NB4 (cell line): Measurements from ENCODE around the gene KDM6A.

ENCODE experiments used
- DNase-seq: peaks from one replicate; pipeline ENCODE4 v3.0.0; 2010; ENCODE audit warnings: low read depth
- H3K4me3 ChIP-seq: one replicate; pipeline ENCODE4 v1.5.1; 2011; ENCODE audit warnings: mild to moderate bottlenecking, low read depth, low read length, moderate library complexity
- MYC ChIP-seq: IDR thresholded peaks from 2 replicates; pipeline ENCODE4 v1.6.1; 2011; ENCODE audit warnings: low read depth, low read length
- POLR2A ChIP-seq: IDR thresholded peaks from 2 replicates; pipeline ENCODE4 v1.6.1; 2011; ENCODE audit warnings: mild to moderate bottlenecking; ENCODE audit not compliant: insufficient read length; ENCODE audit errors: extremely low read depth
- TF ChIP-seq, protein P1 (sequence below): IDR thresholded peaks from 2 replicates; pipeline ENCODE4 v1.6.1; 2011; ENCODE audit warnings: low read depth, low read length
- TF ChIP-seq, protein P2 (sequence below): IDR thresholded peaks from one replicate; pipeline ENCODE4 v1.5.1; 2012; ENCODE audit warnings: low read depth, low read length

Gene KDM6A

DNA sequence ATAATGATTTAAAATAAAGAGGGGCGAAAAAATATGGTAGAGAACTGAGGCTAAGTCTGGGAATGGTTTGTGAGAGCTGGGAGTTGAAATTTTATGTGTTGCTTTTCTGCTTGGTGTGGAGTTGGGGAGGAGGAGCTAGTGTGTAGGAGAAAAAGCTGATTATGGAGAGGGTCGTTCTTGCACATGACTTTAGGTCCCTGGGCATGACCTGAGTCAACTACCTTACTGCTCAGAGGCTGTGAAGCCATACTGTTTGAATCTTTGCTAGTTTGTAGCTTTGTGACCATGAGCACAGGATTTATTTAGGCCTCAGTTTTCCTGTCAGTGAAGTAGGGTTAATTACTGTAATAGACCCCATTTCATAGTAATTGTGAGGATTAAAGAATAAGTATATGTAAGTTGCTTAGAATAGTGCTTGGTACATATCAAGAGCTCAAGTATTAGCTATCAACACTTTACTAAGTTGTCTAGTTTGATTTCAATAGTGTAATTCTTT lies 78.6 kb downstream of the KDM6A start:
- DNase-seq, result no peak

DNA sequence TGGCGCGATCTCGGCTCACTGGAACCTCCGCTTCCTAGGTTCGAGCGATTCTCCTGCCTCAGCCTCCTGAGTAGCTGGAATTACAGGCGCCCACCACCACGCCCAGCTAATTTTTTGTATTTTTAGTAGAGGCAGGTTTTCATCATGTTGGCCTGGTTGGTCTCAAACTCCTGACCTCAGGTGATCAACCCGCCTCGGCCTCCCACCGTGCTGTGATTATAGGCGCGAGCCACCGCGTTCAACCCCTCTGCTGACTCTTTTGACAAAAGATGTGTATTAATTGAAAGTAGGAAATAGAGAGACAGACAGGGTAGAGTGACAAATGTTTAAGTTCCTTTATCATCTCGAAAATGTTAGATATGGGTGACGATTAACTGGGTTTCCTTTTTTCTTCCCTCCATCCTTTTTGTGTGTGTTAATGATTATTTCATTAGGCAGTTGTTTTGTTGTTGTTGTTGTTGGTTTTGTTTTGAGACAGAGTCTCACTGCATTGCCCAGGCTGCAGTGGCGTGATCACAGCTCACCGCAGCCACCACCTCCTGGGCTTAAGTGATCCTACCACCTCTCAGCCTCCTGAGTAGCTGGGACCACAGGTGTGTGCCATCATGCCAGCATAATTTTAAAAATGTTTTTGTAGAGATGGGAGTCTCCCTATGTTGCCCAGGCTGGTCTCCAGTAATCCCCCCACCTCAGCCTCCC lies 79.5 kb downstream of the KDM6A start:
- DNase-seq, result no peak
- TF ChIP-seq MYC, result no peak
- TF ChIP-seq, protein P1, sequence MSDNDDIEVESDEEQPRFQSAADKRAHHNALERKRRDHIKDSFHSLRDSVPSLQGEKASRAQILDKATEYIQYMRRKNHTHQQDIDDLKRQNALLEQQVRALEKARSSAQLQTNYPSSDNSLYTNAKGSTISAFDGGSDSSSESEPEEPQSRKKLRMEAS, result no peak
- TF ChIP-seq POLR2A, result no peak
- TF ChIP-seq, protein P2, sequence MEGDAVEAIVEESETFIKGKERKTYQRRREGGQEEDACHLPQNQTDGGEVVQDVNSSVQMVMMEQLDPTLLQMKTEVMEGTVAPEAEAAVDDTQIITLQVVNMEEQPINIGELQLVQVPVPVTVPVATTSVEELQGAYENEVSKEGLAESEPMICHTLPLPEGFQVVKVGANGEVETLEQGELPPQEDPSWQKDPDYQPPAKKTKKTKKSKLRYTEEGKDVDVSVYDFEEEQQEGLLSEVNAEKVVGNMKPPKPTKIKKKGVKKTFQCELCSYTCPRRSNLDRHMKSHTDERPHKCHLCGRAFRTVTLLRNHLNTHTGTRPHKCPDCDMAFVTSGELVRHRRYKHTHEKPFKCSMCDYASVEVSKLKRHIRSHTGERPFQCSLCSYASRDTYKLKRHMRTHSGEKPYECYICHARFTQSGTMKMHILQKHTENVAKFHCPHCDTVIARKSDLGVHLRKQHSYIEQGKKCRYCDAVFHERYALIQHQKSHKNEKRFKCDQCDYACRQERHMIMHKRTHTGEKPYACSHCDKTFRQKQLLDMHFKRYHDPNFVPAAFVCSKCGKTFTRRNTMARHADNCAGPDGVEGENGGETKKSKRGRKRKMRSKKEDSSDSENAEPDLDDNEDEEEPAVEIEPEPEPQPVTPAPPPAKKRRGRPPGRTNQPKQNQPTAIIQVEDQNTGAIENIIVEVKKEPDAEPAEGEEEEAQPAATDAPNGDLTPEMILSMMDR, result no peak
- H3K4me3 ChIP-seq, result no peak overlapping the region

More for the DNA sequence above, 78.6 kb downstream of the KDM6A start:
- TF ChIP-seq, protein P2, result no peak
- TF ChIP-seq MYC, result no peak
- TF ChIP-seq POLR2A, result no peak
- TF ChIP-seq, protein P1, result no peak
- no peak overlapping the region for H3K4me3 ChIP-seq

DNA sequence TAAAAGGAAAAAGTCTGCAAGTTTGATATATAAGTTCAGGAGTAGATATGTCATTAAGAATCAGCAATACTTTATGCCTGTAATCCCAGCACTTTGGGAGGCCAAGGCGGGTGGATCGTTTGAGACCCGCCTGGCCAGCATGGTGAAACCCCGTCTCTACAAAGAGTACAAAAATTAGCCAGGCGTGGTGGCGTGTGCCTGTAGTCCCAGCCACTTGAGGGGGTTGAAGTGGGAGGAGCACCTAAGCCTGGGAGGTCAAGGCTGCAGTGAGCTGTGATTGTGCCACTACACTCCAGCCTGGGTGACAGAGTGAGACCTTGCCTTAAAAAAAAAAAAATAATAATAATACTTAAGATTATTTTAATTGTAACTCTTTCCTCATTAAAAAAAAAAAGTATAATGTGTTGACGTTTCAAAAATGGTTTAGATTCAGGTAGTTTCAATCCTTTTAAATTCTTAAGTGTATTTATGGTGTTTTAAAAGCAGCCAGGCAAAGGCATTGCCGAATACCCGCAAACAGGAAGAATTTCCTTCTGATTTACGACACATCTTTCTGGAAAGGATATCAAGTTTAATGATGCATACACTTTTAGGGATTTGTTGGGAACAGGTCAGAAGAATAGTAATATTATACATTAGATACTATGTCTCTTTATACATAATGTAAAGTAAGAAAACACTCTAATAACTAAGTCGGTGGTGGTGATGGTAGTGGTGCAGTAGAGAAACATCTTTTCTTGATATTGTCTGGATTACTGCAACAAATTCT lies 80.9 kb downstream of the KDM6A start:
- TF ChIP-seq, protein P1, result no peak
- TF ChIP-seq POLR2A (no peak), MYC (no peak)
- TF ChIP-seq, protein P2, result no peak
- no peak for DNase-seq
- H3K4me3 ChIP-seq, result no peak overlapping the region

DNA sequence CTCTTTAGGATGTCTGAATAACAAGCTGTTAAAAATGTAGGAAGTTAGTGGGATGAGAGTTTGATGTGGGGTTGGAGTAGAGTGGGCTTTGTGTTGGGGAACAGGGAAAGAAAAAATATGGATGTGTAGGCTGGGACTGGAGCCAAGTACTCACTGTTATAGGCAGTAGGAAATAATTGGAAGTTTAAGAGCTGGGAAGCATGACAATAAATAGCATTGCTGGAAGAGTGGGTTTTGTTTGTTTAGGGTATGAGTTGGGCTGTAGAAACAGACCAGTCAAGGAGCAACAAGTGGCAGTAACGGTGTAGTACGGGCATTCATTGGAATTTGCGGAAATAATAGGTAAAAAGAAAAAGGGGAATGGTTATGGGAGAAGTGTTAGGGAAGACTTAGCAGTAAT lies 81.6 kb downstream of the KDM6A start:
- no peak overlapping the region for H3K4me3 ChIP-seq
- DNase-seq, result no peak
- TF ChIP-seq, protein P2, result no peak
- TF ChIP-seq POLR2A (no peak), MYC (no peak)
- TF ChIP-seq, protein P1, result no peak

DNA sequence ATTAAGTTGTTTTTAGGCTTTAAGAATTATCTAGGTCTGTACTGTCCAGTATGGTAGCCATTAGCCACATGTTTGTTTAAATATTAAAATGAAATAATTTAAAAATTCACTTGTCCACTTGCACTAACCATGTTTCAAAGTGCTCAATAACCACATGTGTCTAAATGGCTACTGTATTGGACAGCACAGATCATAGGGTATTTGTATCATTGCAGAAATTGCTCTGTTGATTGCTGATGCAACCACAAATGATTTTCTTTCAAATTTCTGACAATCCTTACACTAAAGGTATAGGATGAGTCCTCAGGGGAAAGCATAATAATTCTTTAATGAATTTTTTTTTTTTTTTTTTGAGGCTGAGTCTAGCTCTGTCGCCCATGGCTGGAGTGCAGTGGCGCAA lies 84.9 kb downstream of the KDM6A start:
- no peak for DNase-seq
- TF ChIP-seq POLR2A (no peak), MYC (no peak)
- TF ChIP-seq, protein P2, result no peak
- TF ChIP-seq, protein P1, result no peak
- no peak overlapping the region for H3K4me3 ChIP-seq
